ENCODE data around the gene MON1A. TPM values are rescaled to one million over a fixed set of nuclear protein-coding genes. Genes with fewer than 3 reads are reported as not detected.

MON1A gene
- total RNA-seq, 1 experiment from 2014 or later = 9.0 TPM

- H3K27ac ChIP-seq (ENCODE audit: low read depth, low read length) = peak overlapping the region; percentile 89
- no peaks in the 10 kb centered on the region for H4K20me1 ChIP-seq (ENCODE audit: insufficient read depth)
- H2AFZ ChIP-seq (ENCODE audit: low read depth, low read length, poor library complexity, severe bottlenecking) = no peak overlapping the region
- H3K9ac ChIP-seq (ENCODE audit: low read length) = peak overlapping the region; percentile 96
- intact Hi-C loops (cut with micrococcal nuclease) = no loop called here
- peak overlapping the region; percentile 97 for H3K4me2 ChIP-seq (ENCODE audit: low read length)
- H3K79me2 ChIP-seq (ENCODE audit: insufficient read depth, low read length) = peaks cover 73% of the 10 kb centered on the region
- ChIA-PET POLR2A (interaction anchor here (0.9 to 5.5 kb wide), 3 partner anchors 21 to 27 kb away, joined by 3 to 43 read pairs (median 5); partner anchors contain the start of gene MON1A), RAD21 (ENCODE audit: low non-redundant PET in 1 of 2, low total read pairs in 2 of 2, uncharacterized antibody in 2 of 2, unreplicated experiment in 2 of 2) (no interaction called here), CTCF (interaction anchor here (1.4 kb wide), 1 partner anchor 99 kb away, joined by 4 read pairs; the partner anchor contains the start of gene INKA1)
- DNase-seq (ENCODE audit: low read depth, low spot score) = no peak
- H3K9me3 ChIP-seq (ENCODE audit: control insufficient read depth in 1 of 2, insufficient read depth in 1 of 2, low read depth in 1 of 2, low read length in 2 of 2) = no peaks in the 10 kb centered on the region
- no peaks in the 10 kb centered on the region for H3K27me3 ChIP-seq (ENCODE audit: insufficient read depth, low read length)
- peaks cover 66 to 86% of the 10 kb centered on the region in 2 experiments for H3K4me1 ChIP-seq (ENCODE audit: control insufficient read depth in 1 of 2, insufficient read depth in 2 of 2, low read length in 2 of 2)
- H3K9me2 ChIP-seq (ENCODE audit: insufficient read depth) = no peaks in the 10 kb centered on the region
- H3K4me3 ChIP-seq (replicated peaks in 1 of 2; ENCODE audit: low read depth in 1 of 2, low read length in 2 of 2) = peak overlapping the region; percentile 75 to 79
- no peak for TF ChIP-seq SRF (IDR thresholded peaks at IDR 0.05; ENCODE audit: low read depth)
- TF ChIP-seq RAD21 (IDR thresholded peaks at IDR 0.05; ENCODE audit: low read depth) = no peak
- no peak for TF ChIP-seq CTCF (IDR thresholded peaks at IDR 0.05 in 2 of 3, conservative IDR thresholded peaks at IDR 0.05 in 1 of 3; ENCODE audit: borderline replicate concordance in 1 of 3, insufficient read depth in 1 of 3, low read depth in 2 of 3, low read length in 2 of 3)
- TF ChIP-seq POLR2AphosphoS5 (IDR thresholded peaks at IDR 0.05; ENCODE audit: low read depth, low read length) = no peak
- no peak for TF ChIP-seq ATF3 (IDR thresholded peaks at IDR 0.05)
- TF ChIP-seq ZBTB33 (IDR thresholded peaks at IDR 0.05; ENCODE audit: extremely low read depth, insufficient replicate concordance, low read length) = no peak
- TF ChIP-seq SP1 (IDR thresholded peaks at IDR 0.05; ENCODE audit: low read depth) = no peak
- TF ChIP-seq ZNF274 (IDR thresholded peaks at IDR 0.05; ENCODE audit: low read depth, low read length) = no peak
- no peak for TF ChIP-seq REST (IDR thresholded peaks at IDR 0.05; ENCODE audit: low read depth)
- no peak for TF ChIP-seq EGR1 (IDR thresholded peaks at IDR 0.05; ENCODE audit: low read depth)
- no peak for TF ChIP-seq CBX3 (IDR thresholded peaks at IDR 0.05; ENCODE audit: low read depth)
- no peak for TF ChIP-seq YY1 (IDR thresholded peaks at IDR 0.05; ENCODE audit: extremely low read depth, insufficient replicate concordance, low read depth, low read length)
- TF ChIP-seq EZH2 (IDR thresholded peaks at IDR 0.05) = no peak
- no peak for TF ChIP-seq JUND (IDR thresholded peaks at IDR 0.05)
- TF ChIP-seq SIN3A (IDR thresholded peaks at IDR 0.05; ENCODE audit: low read depth) = no peak
- BruUV-seq (replicated peaks) = no TSS peak
- peaks cover 5 to 13% of the 10 kb centered on the region in 2 experiments; a peak in 2 of 4 replicates for H3K36me3 ChIP-seq (ENCODE audit: control insufficient read depth in 1 of 2, insufficient read depth in 2 of 2, low read length in 2 of 2)
- ATAC-seq = no peak
These were observed 26.9 kb downstream of the MON1A start for GRCh38 chr3:49902511-49903345.
